ENCODE measurements around the gene ERMAP. TPM values are rescaled to one million over a fixed set of nuclear protein-coding genes. Genes with fewer than 3 reads are reported as not detected.

The ERMAP gene
- total and polyA plus RNA-seq, 10 of the 15 experiments (the other 5 are each of a cell fraction or from before 2014, with no cell fraction given), result 1.4 to 6.8 (median 4.1) TPM

DNA sequence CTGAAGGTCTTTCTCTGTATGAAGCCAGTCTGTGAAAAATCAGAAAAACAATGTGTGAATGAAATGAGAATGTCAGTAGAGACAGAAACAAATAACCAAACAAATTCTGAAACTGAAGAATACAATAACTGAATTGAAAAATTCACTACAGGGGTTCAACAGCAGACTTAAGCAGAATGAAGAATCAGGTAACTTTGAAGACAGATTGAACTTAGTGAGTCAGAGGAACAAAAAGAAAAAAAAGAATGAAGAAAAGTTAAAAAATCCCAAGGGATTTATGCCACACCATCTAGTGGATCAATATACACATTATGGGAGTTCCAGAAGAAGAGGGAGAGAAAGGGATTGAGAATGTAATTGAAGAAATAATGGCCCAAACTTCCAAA, 44.1 kb downstream of the ERMAP start (continued):
- TF ChIP-seq ZNF274 (IDR thresholded peaks at IDR 0.05; ENCODE audit: insufficient read depth, insufficient read length) (no peak), ESRRA (IDR thresholded peaks at IDR 0.05; ENCODE audit: low read length) (no peak), EP300 (IDR thresholded peaks at IDR 0.05; ENCODE audit: borderline replicate concordance in 1 of 2, control insufficient read depth in 1 of 2, low read depth in 2 of 2, low read length in 2 of 2) (no peak), GATAD2B (conservative IDR thresholded peaks at IDR 0.05; ENCODE audit: low read depth) (no peak), RUNX3 (IDR thresholded peaks at IDR 0.05; ENCODE audit: low read length) (no peak), TAF1 (IDR thresholded peaks at IDR 0.05; ENCODE audit: borderline replicate concordance, low read depth, low read length) (no peak), BMI1 (IDR thresholded peaks at IDR 0.05; ENCODE audit: borderline replicate concordance) (no peak), CUX1 (IDR thresholded peaks at IDR 0.05; ENCODE audit: insufficient replicate concordance, low read depth, low read length) (no peak), EGR1 (IDR thresholded peaks at IDR 0.05; ENCODE audit: borderline replicate concordance in 1 of 2, low read depth in 2 of 2, low read length in 2 of 2) (no peak)
- TF ChIP-seq, protein P1, sequence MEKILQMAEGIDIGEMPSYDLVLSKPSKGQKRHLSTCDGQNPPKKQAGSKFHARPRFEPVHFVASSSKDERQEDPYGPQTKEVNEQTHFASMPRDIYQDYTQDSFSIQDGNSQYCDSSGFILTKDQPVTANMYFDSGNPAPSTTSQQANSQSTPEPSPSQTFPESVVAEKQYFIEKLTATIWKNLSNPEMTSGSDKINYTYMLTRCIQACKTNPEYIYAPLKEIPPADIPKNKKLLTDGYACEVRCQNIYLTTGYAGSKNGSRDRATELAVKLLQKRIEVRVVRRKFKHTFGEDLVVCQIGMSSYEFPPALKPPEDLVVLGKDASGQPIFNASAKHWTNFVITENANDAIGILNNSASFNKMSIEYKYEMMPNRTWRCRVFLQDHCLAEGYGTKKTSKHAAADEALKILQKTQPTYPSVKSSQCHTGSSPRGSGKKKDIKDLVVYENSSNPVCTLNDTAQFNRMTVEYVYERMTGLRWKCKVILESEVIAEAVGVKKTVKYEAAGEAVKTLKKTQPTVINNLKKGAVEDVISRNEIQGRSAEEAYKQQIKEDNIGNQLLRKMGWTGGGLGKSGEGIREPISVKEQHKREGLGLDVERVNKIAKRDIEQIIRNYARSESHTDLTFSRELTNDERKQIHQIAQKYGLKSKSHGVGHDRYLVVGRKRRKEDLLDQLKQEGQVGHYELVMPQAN (conservative IDR thresholded peaks at IDR 0.05), result no peak
